GM19468 (cell line): ENCODE data around the gene MBNL1.

Experiments
- ATAC-seq: cut with Tn5 transposase; IDR thresholded peaks from one replicate; pipeline ENCODE4 v1.9.1; 2021; ENCODE audit warnings: mild to moderate bottlenecking, moderate library complexity, moderate number of reproducible peaks; ENCODE audit not compliant: unreplicated experiment; ENCODE audit errors: extremely low read depth

The MBNL1 gene

GRCh38 chr3:152338159-152338720 is 69.5 kb downstream of the MBNL1 start:
- no peak for ATAC-seq

GRCh38 chr3:152339881-152340505 is 71.3 kb downstream of the MBNL1 start:
- ATAC-seq, result no peak

GRCh38 chr3:152345233-152345632 is 76.5 kb downstream of the MBNL1 start:
- ATAC-seq, result no peak

GRCh38 chr3:152346058-152346457 is 77.3 kb downstream of the MBNL1 start:
- no peak for ATAC-seq

- no peak for ATAC-seq
Measured at GRCh38 chr3:152346740-152347139, 78.0 kb downstream of the MBNL1 start.

GRCh38 chr3:152348436-152349177 is 79.9 kb downstream of the MBNL1 start:
- no peak for ATAC-seq

- ATAC-seq, result no peak
Measured at GRCh38 chr3:152349392-152349791, 80.7 kb downstream of the MBNL1 start.

GRCh38 chr3:152350139-152350538 is 81.4 kb downstream of the MBNL1 start:
- ATAC-seq, result no peak

- no peak for ATAC-seq
Measured at GRCh38 chr3:152350776-152351175, 82.0 kb downstream of the MBNL1 start.

GRCh38 chr3:152352554-152352953 is 83.8 kb downstream of the MBNL1 start:
- ATAC-seq, result no peak

- ATAC-seq, result no peak
Measured at GRCh38 chr3:152353578-152353977, 84.8 kb downstream of the MBNL1 start.

GRCh38 chr3:152355744-152356665 is 87.3 kb downstream of the MBNL1 start:
- no peak for ATAC-seq

GRCh38 chr3:152356870-152357276 is 88.1 kb downstream of the MBNL1 start:
- ATAC-seq, result peak; percentile 71

- ATAC-seq, result no peak
Measured at GRCh38 chr3:152357587-152357986, 88.9 kb downstream of the MBNL1 start.

GRCh38 chr3:152359385-152360248 is 90.9 kb downstream of the MBNL1 start:
- no peak for ATAC-seq

- no peak for ATAC-seq
Measured at GRCh38 chr3:152360302-152360701, 91.6 kb downstream of the MBNL1 start.

- no peak for ATAC-seq
Measured at GRCh38 chr3:152360966-152361365, 92.2 kb downstream of the MBNL1 start.

GRCh38 chr3:152362086-152362485 is 93.4 kb downstream of the MBNL1 start:
- no peak for ATAC-seq

- no peak for ATAC-seq
Measured at GRCh38 chr3:152364237-152364636, 95.5 kb downstream of the MBNL1 start.

- no peak for ATAC-seq
Measured at GRCh38 chr3:152365126-152365525, 96.4 kb downstream of the MBNL1 start.
